Left lung (tissue), 10 donors: ENCODE results near the gene FLRT1. TPM values are rescaled to one million over a fixed set of nuclear protein-coding genes. Genes with fewer than 3 reads are reported as not detected.

Experiments used
- ATAC-seq: fragments of 200-7000 bp; cut with Tn5 transposase; one replicate; pipeline ENCODE4 v1.9.1; 2020; ENCODE audit warnings: moderate library complexity
- DNase-seq, 4 donors: peaks; one replicate each; pipeline ENCODE4 v3.0.0-alpha.2; 2013 to 2020
- H3K27ac ChIP-seq, 2 donors: fragments of 200-600 bp; sonication (generic) in 1 of 2; one replicate each; pipeline versions ENCODE4 v1.5.0 to v1.8.0; 2020 to 2021
- H3K27me3 ChIP-seq, 2 donors: fragments of 200-600 bp; sonication (generic) in 1 of 2; one replicate each; pipeline versions ENCODE4 v1.5.0 to v1.8.0; 2020 to 2021
- H3K36me3 ChIP-seq, 2 donors: fragments of 200-600 bp; sonication (generic) in 1 of 2; one replicate each; pipeline versions ENCODE4 v1.5.0 to v1.8.0; 2020 to 2021
- H3K4me1 ChIP-seq, 2 donors: fragments of 200-600 bp; one replicate each; pipeline ENCODE4 v1.8.0; 2021
- H3K4me3 ChIP-seq, 2 donors: fragments of 200-600 bp; sonication (generic) in 1 of 2; one replicate each; pipeline versions ENCODE4 v1.5.0 to v1.8.0; 2020 to 2021; ENCODE audit warnings: mild to moderate bottlenecking in 1 of 2
- H3K9me3 ChIP-seq, 2 donors: fragments of 200-600 bp; sonication (generic) in 1 of 2; one replicate each; pipeline versions ENCODE4 v1.5.0 to v1.8.0; 2020 to 2021
- intact Hi-C, 2 donors: fragments of 100-400 bp; cut with DNase I; formaldehyde crosslinking; loops; one replicate each; pipeline versions ENCODE4 v1.11.2 to v1.14.2; 2022
- polyA plus RNA-seq, 6 donors: library from polyadenylated mRNA; unstranded; fragments of 120-200 nt; gene quantifications; one replicate each; pipeline ENCODE4 v1.2.1, GENCODE V29; 2013; ENCODE audit not compliant: insufficient read length in 6 of 6
- total RNA-seq, 2 donors: library from RNA; stranded (reverse); fragmentation: NEBNext Ultra II Directional; extraction: Animal tissue kit (Norgen Biotek cat#: 25700); gene quantifications; one replicate each; pipeline ENCODE4 v1.2.1, GENCODE V29; 2021
- TF ChIP-seq, protein P1 (sequence below), 2 donors: fragments of 200-600 bp; sonication (generic) in 1 of 2; IDR thresholded peaks; one replicate each; pipeline versions ENCODE4 v1.5.0 to v1.8.0; 2021; ENCODE audit warnings: antibody characterized with exemption in 2 of 2
- donor health status: DM: no; HTN: yes; CAD: no.
- donor health status: DM: no; HTN: no; CAD: no.

FLRT1 gene
- total and polyA plus RNA-seq, 8 donors = 0.15 to 5.5 (median 3.8) TPM

- no peak overlapping the region for H3K27ac ChIP-seq
- no peaks in the 10 kb centered on the region for H3K9me3 ChIP-seq
- intact Hi-C loops = no loop called here
Observed at GRCh38 chr11:64020976-64021756, 14.6 kb upstream of the FLRT1 start.

GRCh38 chr11:64021757-64022093 is 14.0 kb upstream of the FLRT1 start:
- ATAC-seq (no peak), DNase-seq (no peak)
- Histone ChIP-seq H3K36me3 (no peaks in the 10 kb centered on the region), H3K27ac (no peak overlapping the region), H3K4me1 (no peaks in the 10 kb centered on the region), H3K27me3 (no peaks in the 10 kb centered on the region), H3K4me3 (no peak overlapping the region), H3K9me3 (no peaks in the 10 kb centered on the region)
- intact Hi-C loops = no loop called here
- TF ChIP-seq, protein P1, sequence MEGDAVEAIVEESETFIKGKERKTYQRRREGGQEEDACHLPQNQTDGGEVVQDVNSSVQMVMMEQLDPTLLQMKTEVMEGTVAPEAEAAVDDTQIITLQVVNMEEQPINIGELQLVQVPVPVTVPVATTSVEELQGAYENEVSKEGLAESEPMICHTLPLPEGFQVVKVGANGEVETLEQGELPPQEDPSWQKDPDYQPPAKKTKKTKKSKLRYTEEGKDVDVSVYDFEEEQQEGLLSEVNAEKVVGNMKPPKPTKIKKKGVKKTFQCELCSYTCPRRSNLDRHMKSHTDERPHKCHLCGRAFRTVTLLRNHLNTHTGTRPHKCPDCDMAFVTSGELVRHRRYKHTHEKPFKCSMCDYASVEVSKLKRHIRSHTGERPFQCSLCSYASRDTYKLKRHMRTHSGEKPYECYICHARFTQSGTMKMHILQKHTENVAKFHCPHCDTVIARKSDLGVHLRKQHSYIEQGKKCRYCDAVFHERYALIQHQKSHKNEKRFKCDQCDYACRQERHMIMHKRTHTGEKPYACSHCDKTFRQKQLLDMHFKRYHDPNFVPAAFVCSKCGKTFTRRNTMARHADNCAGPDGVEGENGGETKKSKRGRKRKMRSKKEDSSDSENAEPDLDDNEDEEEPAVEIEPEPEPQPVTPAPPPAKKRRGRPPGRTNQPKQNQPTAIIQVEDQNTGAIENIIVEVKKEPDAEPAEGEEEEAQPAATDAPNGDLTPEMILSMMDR (IDR thresholded peaks at IDR 0.05) = no peak

More at GRCh38 chr11:64020976-64021756, 14.6 kb upstream of the FLRT1 start:
- no peak for ATAC-seq
- Histone ChIP-seq H3K4me1 (no peaks in the 10 kb centered on the region), H3K27me3 (no peaks in the 10 kb centered on the region), H3K36me3 (no peaks in the 10 kb centered on the region), H3K4me3 (no peak overlapping the region)
- TF ChIP-seq, protein P1 (IDR thresholded peaks at IDR 0.05) = no peak
- no peak for DNase-seq

DNA sequence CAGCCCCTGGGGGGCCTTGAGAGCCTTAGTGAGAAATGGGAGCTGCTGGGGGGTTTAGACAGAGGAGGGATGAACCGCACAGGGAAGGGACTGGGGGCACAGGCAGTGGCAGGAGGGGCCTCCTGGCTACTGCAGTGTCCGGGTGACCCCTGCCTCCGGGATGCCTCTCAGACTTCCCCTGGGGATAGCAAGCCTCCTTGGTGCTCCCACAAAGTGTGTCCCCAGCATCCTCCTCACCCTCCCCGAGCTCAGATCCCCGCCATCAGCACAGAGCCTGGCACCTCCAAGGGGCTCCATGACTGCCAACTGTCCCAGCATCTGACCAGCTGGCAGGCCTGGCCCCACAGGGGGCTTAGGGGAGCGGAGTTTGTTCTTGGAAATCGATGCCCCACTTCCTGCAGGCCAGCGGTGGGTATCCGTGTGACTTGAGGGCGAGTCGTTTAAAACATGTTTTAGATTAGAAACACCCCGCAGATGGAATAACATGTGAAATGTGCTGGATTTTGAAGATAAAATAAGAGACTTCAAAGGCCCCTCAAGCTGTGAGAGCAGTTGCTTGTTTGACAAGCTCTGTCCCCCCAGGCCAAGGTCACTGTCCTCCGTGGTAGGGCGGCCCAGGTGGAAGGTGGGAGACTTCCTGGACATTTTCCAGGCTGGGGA is 13.5 kb upstream of the FLRT1 start:
- H3K27ac ChIP-seq = no peak overlapping the region
- intact Hi-C loops = no loop called here
- no peaks in the 10 kb centered on the region for H3K9me3 ChIP-seq
- H3K36me3 ChIP-seq = no peaks in the 10 kb centered on the region
- TF ChIP-seq, protein P1 (IDR thresholded peaks at IDR 0.05) = no peak
- ATAC-seq (no peak), DNase-seq (no peak)
- H3K27me3 ChIP-seq = no peaks in the 10 kb centered on the region
- no peak overlapping the region for H3K4me3 ChIP-seq
- no peaks in the 10 kb centered on the region for H3K4me1 ChIP-seq

- no peak overlapping the region for H3K27ac ChIP-seq
Observed at GRCh38 chr11:64023712-64024710, 11.7 kb upstream of the FLRT1 start.

More at GRCh38 chr11:64023712-64024710, 11.7 kb upstream of the FLRT1 start:
- intact Hi-C loops = no loop called here
- peaks cover 0 to 15% of the 10 kb centered on the region in 2 donors for H3K27me3 ChIP-seq
- DNase-seq (no peak), ATAC-seq (no peak)
- H3K36me3 ChIP-seq = no peaks in the 10 kb centered on the region
- TF ChIP-seq, protein P1 (IDR thresholded peaks at IDR 0.05) = no peak
- no peaks in the 10 kb centered on the region for H3K9me3 ChIP-seq
- no peak overlapping the region for H3K4me3 ChIP-seq
- H3K4me1 ChIP-seq = peaks cover 5 to 15% of the 10 kb centered on the region in 2 donors
